GM13976 (cell line): ENCODE data around the gene PAX7.

Source experiments
- DNase-seq: peaks from one replicate; pipeline ENCODE4 v3.0.0; 2012; ENCODE audit warnings: low spot score
- in situ Hi-C: fragments of 300-500 bp; cut with MboI; formaldehyde crosslinking; loops from one replicate; pipeline ENCODE4 v1.12.0; 2022; ENCODE audit warnings: low sequenced_read_pairs, mixed read lengths, inconsistent platforms; ENCODE audit not compliant: unreplicated experiment
- TF ChIP-seq, protein P1 (sequence below): IDR thresholded peaks from 2 replicates; pipeline ENCODE4 v1.5.1; 2012; ENCODE audit warnings: borderline replicate concordance, mild to moderate bottlenecking; ENCODE audit not compliant: insufficient read depth; ENCODE audit errors: extremely low read depth, missing control alignments, control extremely low read depth

PAX7 gene

DNA sequence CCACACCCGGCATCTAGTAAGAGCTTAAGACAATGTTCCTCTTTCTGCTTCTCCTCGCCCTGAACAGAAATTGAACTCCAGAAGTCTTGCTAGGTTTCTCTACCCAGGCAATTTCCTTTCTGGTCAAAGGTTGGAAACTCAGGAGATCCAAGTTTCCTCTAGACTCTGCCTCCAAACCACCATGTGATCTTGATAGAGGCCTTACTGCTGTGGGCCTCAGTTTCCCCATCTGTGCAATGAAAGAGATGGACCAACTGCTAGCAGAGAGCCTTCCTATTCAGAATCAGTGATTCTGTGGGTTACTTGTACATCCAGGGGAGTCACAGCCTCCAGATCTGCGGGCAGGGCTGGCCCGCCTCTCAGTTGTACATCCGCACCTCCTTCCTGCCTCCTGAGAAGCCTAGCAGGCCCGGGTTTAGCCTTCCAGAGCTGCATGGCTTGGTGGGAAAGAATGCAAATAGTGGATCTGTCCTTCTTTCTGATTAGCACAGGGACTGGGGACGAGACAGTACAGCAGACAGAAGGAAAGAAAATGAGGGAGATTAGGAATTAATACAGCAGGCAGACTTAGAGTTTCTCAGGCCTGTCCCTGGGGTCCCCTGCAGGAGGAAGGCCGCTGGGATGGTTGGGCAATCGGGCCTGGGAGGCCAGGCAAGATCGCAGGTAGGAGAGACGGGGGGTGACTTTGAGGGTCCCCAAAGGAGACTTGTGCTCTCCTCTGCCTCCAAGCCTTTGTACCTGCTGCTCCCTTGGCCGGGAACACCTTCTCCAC, 83.9 kb downstream of the PAX7 start:
- DNase-seq, result no peak
- in situ Hi-C loops, result no loop called here
- TF ChIP-seq, protein P1, sequence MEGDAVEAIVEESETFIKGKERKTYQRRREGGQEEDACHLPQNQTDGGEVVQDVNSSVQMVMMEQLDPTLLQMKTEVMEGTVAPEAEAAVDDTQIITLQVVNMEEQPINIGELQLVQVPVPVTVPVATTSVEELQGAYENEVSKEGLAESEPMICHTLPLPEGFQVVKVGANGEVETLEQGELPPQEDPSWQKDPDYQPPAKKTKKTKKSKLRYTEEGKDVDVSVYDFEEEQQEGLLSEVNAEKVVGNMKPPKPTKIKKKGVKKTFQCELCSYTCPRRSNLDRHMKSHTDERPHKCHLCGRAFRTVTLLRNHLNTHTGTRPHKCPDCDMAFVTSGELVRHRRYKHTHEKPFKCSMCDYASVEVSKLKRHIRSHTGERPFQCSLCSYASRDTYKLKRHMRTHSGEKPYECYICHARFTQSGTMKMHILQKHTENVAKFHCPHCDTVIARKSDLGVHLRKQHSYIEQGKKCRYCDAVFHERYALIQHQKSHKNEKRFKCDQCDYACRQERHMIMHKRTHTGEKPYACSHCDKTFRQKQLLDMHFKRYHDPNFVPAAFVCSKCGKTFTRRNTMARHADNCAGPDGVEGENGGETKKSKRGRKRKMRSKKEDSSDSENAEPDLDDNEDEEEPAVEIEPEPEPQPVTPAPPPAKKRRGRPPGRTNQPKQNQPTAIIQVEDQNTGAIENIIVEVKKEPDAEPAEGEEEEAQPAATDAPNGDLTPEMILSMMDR, result no peak

DNA sequence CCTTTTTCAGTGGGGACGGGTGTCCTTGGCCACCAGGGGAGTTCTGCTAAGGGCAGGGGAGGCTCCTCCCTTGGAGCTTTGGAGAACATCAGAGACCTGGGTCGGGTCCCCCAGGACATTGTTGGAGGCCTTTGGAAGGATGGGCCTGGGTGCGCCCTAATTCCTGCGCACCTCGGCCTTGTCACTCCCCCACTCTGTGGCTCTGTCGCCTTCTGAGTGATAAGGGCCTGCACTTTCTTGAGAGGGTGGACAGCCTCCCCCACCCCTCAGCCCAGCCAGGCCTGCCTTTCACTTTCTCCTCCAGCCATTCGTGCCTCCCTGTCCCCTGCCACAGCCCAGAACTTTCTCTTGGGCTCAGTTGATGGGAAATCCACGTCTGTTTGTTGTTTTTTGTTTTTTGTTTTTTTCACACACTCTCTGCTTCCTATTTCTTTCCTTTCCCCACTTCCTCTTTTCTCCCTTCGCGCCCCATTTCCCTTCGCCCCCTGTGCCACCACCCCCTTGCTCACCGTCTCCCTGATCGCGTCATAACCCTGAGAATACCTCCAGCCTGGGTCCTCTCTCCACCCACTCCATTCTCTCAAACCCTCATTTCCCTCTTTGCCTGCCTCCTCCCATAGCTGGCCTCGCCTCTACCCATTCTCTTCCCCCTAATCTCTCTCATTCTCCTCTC, 85.6 kb downstream of the PAX7 start:
- TF ChIP-seq, protein P1, result no peak
- no peak for DNase-seq
- in situ Hi-C loops, result no loop called here

DNA sequence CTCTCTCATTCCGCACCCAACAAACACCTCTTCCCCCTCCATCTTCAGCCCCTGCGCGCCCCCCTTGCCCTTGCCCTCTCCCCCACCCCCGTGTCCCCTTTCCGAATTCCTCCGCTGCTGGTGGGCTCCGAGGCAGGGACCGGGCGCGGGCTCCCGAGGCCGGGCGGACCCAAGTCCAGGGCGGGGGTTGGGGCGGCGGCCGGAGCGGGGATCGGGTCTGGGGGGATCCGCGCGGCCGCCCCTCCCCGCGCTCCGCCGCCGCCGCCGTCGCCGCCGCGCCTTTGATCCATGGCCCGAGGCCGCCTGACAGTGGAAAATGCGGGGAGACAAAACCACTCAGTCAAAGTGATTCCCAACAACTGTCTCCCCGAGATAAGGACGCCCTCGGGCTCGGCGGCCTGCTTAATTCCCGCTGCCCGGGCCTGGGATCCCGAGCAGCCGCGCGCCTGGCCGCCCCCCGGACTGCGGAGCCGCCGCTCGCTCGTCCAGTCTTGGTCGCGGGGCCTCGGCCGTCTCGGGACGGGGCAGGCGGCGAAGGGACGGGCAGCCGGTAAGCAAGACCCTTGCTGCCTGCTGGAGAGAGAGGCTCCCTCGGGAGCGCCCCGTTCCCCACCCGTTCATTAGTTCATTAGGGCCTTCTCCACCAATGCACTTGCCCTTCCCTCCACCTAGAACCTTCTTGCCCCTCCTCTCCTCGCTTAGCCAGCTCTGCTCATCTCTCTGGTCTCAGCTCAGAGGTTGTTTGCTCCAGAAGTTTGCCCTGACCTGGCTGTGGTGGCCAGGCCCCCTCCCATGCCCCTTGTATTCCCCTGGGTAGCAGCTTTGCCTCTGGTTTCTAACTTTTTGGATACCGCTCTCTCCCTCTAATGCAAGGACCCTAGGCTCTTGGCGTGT, 86.4 kb downstream of the PAX7 start:
- no peak for DNase-seq

DNA sequence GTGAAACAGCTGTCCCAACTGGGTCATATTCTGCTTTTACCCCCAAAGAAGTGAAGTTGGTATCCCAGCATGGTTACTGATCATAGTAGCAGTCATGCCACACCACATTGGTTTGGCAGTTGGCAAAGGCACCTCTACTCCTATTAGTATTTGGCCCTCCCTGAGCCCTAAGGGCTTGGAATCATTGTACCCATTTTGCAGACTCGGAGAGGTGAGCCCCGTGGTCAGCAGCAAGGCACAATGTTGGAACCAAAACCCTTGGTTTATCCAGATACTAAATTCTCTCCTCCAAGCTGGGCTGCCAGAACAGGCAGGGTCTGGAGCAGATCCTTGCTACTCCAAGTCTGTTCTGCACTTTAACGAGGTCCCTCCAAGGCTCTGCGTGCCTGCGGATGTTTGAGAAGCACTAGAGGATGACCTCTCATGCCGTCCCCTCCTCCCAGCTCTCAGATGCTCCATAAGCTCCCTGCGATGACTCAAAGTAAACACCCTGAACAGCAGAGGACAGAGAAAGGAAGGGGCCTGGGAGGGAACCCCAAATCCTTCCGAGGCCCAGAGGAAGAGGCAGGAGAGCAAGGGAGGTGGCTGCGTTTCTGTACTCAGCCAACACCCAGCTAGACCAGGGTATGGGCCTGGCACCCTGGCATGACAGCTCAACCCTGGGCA, 89.3 kb downstream of the PAX7 start:
- DNase-seq, result no peak
- in situ Hi-C loops, result no loop called here

More for the DNA sequence above, 86.4 kb downstream of the PAX7 start:
- TF ChIP-seq, protein P1, result no peak
- in situ Hi-C loops, result no loop called here

DNA sequence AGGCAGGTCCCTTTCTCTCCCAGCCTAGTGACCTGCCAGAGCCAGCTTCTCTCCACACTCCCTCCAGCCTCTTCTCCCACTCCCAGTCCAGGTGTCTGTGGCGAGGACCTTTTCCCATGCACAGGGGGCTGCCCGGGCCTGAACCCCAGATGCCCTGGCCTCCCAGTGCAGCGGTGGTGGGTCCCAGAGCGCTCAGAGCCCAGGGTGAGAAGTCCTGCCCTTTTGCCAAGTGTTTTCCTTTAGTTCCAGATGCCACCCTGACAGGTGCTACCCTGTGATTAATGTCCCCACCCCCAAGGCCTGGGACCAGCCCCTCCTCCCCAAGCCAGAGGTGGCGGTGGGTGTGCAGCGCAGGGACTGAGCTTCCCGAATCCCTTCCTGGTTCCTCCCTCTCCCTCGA, 90.4 kb downstream of the PAX7 start:
- no peak for DNase-seq
- in situ Hi-C loops, result no loop called here
- TF ChIP-seq, protein P1, result no peak

More for the DNA sequence above, 89.3 kb downstream of the PAX7 start:
- TF ChIP-seq, protein P1, result no peak

DNA sequence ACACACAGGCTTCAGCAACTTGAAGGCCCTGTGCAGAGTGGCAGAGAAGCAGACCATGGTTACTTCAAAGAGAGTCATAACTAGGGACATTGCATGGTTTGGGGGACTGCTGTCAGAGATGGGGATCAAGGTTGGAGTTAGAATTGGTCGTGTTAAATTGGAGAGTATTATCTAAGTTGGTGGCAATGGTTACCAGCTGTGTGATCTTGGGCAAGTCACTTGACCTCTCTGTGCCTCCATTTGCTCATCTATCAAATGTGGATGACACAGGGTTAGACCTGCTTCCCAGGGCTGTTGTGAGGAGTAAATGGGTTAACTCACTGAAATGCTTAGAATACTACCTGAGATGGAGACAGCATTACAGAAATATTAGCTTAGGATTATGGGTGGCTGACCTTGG, 91.1 kb downstream of the PAX7 start:
- in situ Hi-C loops, result no loop called here
- TF ChIP-seq, protein P1, result no peak
- no peak for DNase-seq
